ENCODE measurements around the gene GRIK1. TPM values are rescaled to one million over a fixed set of nuclear protein-coding genes. Genes with fewer than 3 reads are reported as not detected.
A peak's percentile ranks its signal among the peaks of the same experiment; 100 is the strongest.

The GRIK1 gene
- total RNA-seq, 1 donor from 2014 or later, result 0.39 TPM

GRCh38 chr21:29655577-29655976 is 284.2 kb downstream of the GRIK1 start:
- Mint-ChIP-seq H3K27ac (ENCODE audit: unreplicated experiment) (peak overlapping the region; percentile 18), H3K27me3 (ENCODE audit: unreplicated experiment) (peaks cover 1% of the 10 kb centered on the region), H3K4me1 (ENCODE audit: low read depth, unreplicated experiment) (peaks cover 31% of the 10 kb centered on the region), H3K4me3 (ENCODE audit: unreplicated experiment) (no peak overlapping the region), H3K9me3 (ENCODE audit: unreplicated experiment) (peaks cover 10% of the 10 kb centered on the region), H3K36me3 (ENCODE audit: unreplicated experiment) (peaks cover 8% of the 10 kb centered on the region)
- TF ChIP-seq CTCF (IDR thresholded peaks at IDR 0.05; ENCODE audit: partially characterized antibody, unreplicated experiment), result no peak
- DNase-seq, result no peak

- Mint-ChIP-seq H3K36me3 (ENCODE audit: unreplicated experiment) (peaks cover 5% of the 10 kb centered on the region), H3K4me3 (ENCODE audit: unreplicated experiment) (no peak overlapping the region), H3K27me3 (ENCODE audit: unreplicated experiment) (peaks cover 1% of the 10 kb centered on the region), H3K27ac (ENCODE audit: unreplicated experiment) (no peak overlapping the region), H3K9me3 (ENCODE audit: unreplicated experiment) (peaks cover 14% of the 10 kb centered on the region), H3K4me1 (ENCODE audit: low read depth, unreplicated experiment) (peaks cover 38% of the 10 kb centered on the region)
- TF ChIP-seq CTCF (IDR thresholded peaks at IDR 0.05; ENCODE audit: partially characterized antibody, unreplicated experiment), result no peak
- no peak for DNase-seq
Measured at GRCh38 chr21:29654855-29655254, 284.9 kb downstream of the GRIK1 start.

GRCh38 chr21:29654203-29654602 is 285.6 kb downstream of the GRIK1 start:
- Mint-ChIP-seq H3K36me3 (ENCODE audit: unreplicated experiment) (peaks cover 5% of the 10 kb centered on the region), H3K4me3 (ENCODE audit: unreplicated experiment) (no peak overlapping the region), H3K27me3 (ENCODE audit: unreplicated experiment) (peaks cover 1% of the 10 kb centered on the region), H3K27ac (ENCODE audit: unreplicated experiment) (no peak overlapping the region), H3K9me3 (ENCODE audit: unreplicated experiment) (peaks cover 12% of the 10 kb centered on the region), H3K4me1 (ENCODE audit: low read depth, unreplicated experiment) (peaks cover 43% of the 10 kb centered on the region)
- no peak for DNase-seq
- no peak for TF ChIP-seq CTCF (IDR thresholded peaks at IDR 0.05; ENCODE audit: partially characterized antibody, unreplicated experiment)

- DNase-seq, result peak; percentile 30
- peaks cover 1% of the 10 kb centered on the region for H3K27me3 Mint-ChIP-seq (ENCODE audit: unreplicated experiment)
- H3K4me1 Mint-ChIP-seq (ENCODE audit: low read depth, unreplicated experiment), result peaks cover 39% of the 10 kb centered on the region
- peaks cover 2% of the 10 kb centered on the region for H3K36me3 Mint-ChIP-seq (ENCODE audit: unreplicated experiment)
- TF ChIP-seq CTCF (IDR thresholded peaks at IDR 0.05; ENCODE audit: partially characterized antibody, unreplicated experiment), result no peak
- H3K4me3 Mint-ChIP-seq (ENCODE audit: unreplicated experiment), result peak overlapping the region; percentile 70
- peak overlapping the region; percentile 90 for H3K27ac Mint-ChIP-seq (ENCODE audit: unreplicated experiment)
- peaks cover 10% of the 10 kb centered on the region for H3K9me3 Mint-ChIP-seq (ENCODE audit: unreplicated experiment)
Measured at GRCh38 chr21:29650523-29651022, 289.2 kb downstream of the GRIK1 start.

GRCh38 chr21:29649406-29649814 is 290.4 kb downstream of the GRIK1 start:
- Mint-ChIP-seq H3K9me3 (ENCODE audit: unreplicated experiment) (peaks cover 9% of the 10 kb centered on the region), H3K36me3 (ENCODE audit: unreplicated experiment) (no peaks in the 10 kb centered on the region), H3K4me1 (ENCODE audit: low read depth, unreplicated experiment) (peaks cover 37% of the 10 kb centered on the region), H3K4me3 (ENCODE audit: unreplicated experiment) (peak overlapping the region; percentile 43), H3K27me3 (ENCODE audit: unreplicated experiment) (peaks cover 1% of the 10 kb centered on the region), H3K27ac (ENCODE audit: unreplicated experiment) (peak overlapping the region; percentile 90)
- no peak for TF ChIP-seq CTCF (IDR thresholded peaks at IDR 0.05; ENCODE audit: partially characterized antibody, unreplicated experiment)
- peak; percentile 56 for DNase-seq
